GM18907 (cell line): ENCODE measurements around the gene CDH5.
"Not testable (repeated sequence)": the region's sequence is repeated elsewhere in the genome, so short reads cannot be mapped to it uniquely, and the experiment has no call there.

Experiments
- ATAC-seq: cut with Tn5 transposase; IDR thresholded peaks from one replicate; pipeline ENCODE4 v1.9.1; 2021; ENCODE audit warnings: mild to moderate bottlenecking, moderate library complexity; ENCODE audit not compliant: unreplicated experiment

Gene CDH5

GRCh38 chr16:66366433-66367299 is at the start of gene CDH5:
CDH5 (plus strand) TSS chr16:66366691; CDS start chr16:66379338, 12,647 bp downstream.
- ATAC-seq, result no peak

- no peak for ATAC-seq
These were observed 48.0 kb upstream of the CDH5 start for GRCh38 chr16:66318505-66318904.

- ATAC-seq, result no peak
These were observed 45.7 kb upstream of the CDH5 start for GRCh38 chr16:66320774-66321173.

GRCh38 chr16:66322174-66322573 is 44.3 kb upstream of the CDH5 start:
- peak; percentile 82 for ATAC-seq

- no peak for ATAC-seq
These were observed 41.5 kb upstream of the CDH5 start for GRCh38 chr16:66324815-66325515.

GRCh38 chr16:66325717-66326376 is 40.6 kb upstream of the CDH5 start:
- no peak for ATAC-seq

- ATAC-seq, result no peak
These were observed 39.4 kb upstream of the CDH5 start for GRCh38 chr16:66326991-66327513.

- ATAC-seq, result no peak
These were observed 38.2 kb upstream of the CDH5 start for GRCh38 chr16:66328282-66328681.

GRCh38 chr16:66331464-66331863 is 35.0 kb upstream of the CDH5 start:
- not testable (repeated sequence) for ATAC-seq

- ATAC-seq, result no peak
These were observed 33.6 kb upstream of the CDH5 start for GRCh38 chr16:66332634-66333610.

- ATAC-seq, result no peak
These were observed 31.5 kb upstream of the CDH5 start for GRCh38 chr16:66334853-66335574.

GRCh38 chr16:66335704-66336329 is 30.7 kb upstream of the CDH5 start:
- ATAC-seq, result no peak

- ATAC-seq, result no peak
These were observed 28.9 kb upstream of the CDH5 start for GRCh38 chr16:66337463-66338188.

GRCh38 chr16:66342294-66342900 is 24.1 kb upstream of the CDH5 start:
- ATAC-seq, result no peak

- no peak for ATAC-seq
These were observed 21.9 kb upstream of the CDH5 start for GRCh38 chr16:66344533-66345145.

- ATAC-seq, result no peak
These were observed 20.3 kb upstream of the CDH5 start for GRCh38 chr16:66346221-66346620.

- ATAC-seq, result no peak
These were observed 14.2 kb upstream of the CDH5 start for GRCh38 chr16:66352304-66352703.

GRCh38 chr16:66353055-66353454 is 13.4 kb upstream of the CDH5 start:
- no peak for ATAC-seq
